Caco-2 (cell line): ENCODE measurements around the gene PRCC. TPM values are rescaled to one million over a fixed set of nuclear protein-coding genes. Genes with fewer than 3 reads are reported as not detected.

ENCODE experiments used
- BruUV-seq: library from RNA; stranded (reverse); fragments of 400-500 nt; replicated peaks from 2 replicates; lab custom pipeline; 2021; lab: Mats Ljungman, UMichigan
- CTCF ChIA-PET: fragments of 300-600 bp; sonication (Branson Sonifier 250); formaldehyde crosslinking; loops from one replicate; lab custom pipeline; 2022; ENCODE audit warnings: antibody characterized with exemption; lab: Charles Lee
- POLR2A ChIA-PET: fragments of 300-600 bp; sonication (Branson Sonifier 250); formaldehyde crosslinking; loops from one replicate; lab custom pipeline; 2022; ENCODE audit warnings: antibody characterized with exemption; lab: Charles Lee
- DNase-seq, 2 experiments: peaks; one replicate each; pipeline versions ENCODE4 v3.0.0 to v3.0.0-alpha.2; 2020 to 2022
- H3K27me3 ChIP-seq: replicated peaks from 2 replicates; pipeline ENCODE4 v1.6.0; 2011; ENCODE audit warnings: low read length; ENCODE audit not compliant: control insufficient read depth, insufficient read depth
- H3K36me3 ChIP-seq: 2 replicates; pipeline ENCODE4 v1.5.1; 2011; ENCODE audit warnings: low read length; ENCODE audit not compliant: control insufficient read depth, insufficient read depth
- H3K4me1 ChIP-seq: fragments of 250-450 bp; sonication (Bioruptor Pico); 2 replicates; pipeline ENCODE4 v1.5.1; 2020; ENCODE audit warnings: mild to moderate bottlenecking
- H3K4me3 ChIP-seq: 2 replicates; pipeline ENCODE4 v1.5.1; 2011; ENCODE audit warnings: low read depth, mild to moderate bottlenecking, control low read depth, low read length
- H3K9me3 ChIP-seq: fragments of 250-450 bp; sonication (Bioruptor Pico); 2 replicates; pipeline ENCODE4 v1.5.1; 2020; ENCODE audit warnings: mild to moderate bottlenecking, moderate library complexity
- H3K27ac Mint-ChIP-seq: one replicate; pipeline ENCODE4 v1.8.0; 2022; ENCODE audit warnings: mixed read lengths; ENCODE audit not compliant: unreplicated experiment
- H3K27me3 Mint-ChIP-seq: one replicate; pipeline ENCODE4 v1.8.0; 2022; ENCODE audit warnings: mixed read lengths; ENCODE audit not compliant: insufficient read depth, unreplicated experiment
- H3K36me3 Mint-ChIP-seq: one replicate; pipeline ENCODE4 v1.8.0; 2022; ENCODE audit warnings: mild to moderate bottlenecking, mixed read lengths; ENCODE audit not compliant: insufficient read depth, unreplicated experiment
- H3K4me1 Mint-ChIP-seq: one replicate; pipeline ENCODE4 v1.8.0; 2022; ENCODE audit warnings: low read depth, mixed read lengths; ENCODE audit not compliant: unreplicated experiment
- H3K4me3 Mint-ChIP-seq: one replicate; pipeline ENCODE4 v1.8.0; 2022; ENCODE audit warnings: mild to moderate bottlenecking, moderate library complexity, mixed read lengths; ENCODE audit not compliant: unreplicated experiment
- H3K9me3 Mint-ChIP-seq: one replicate; pipeline ENCODE4 v1.8.0; 2022; ENCODE audit warnings: mixed read lengths; ENCODE audit not compliant: unreplicated experiment
- intact Hi-C: fragments of 100-400 bp; cut with micrococcal nuclease; formaldehyde crosslinking; loops from one replicate; pipeline ENCODE4 v1.10.0; 2022; ENCODE audit not compliant: unreplicated experiment
- total RNA-seq: library from RNA; stranded (reverse); gene quantifications from 2 replicates; pipeline ENCODE4 v1.2.3, GENCODE V29; 2022
- TF ChIP-seq, protein P1 (sequence below), 2 experiments: fragments of 200-600 bp in 1 of 2; IDR thresholded peaks; 1 replicate in 1 of 2; 2 replicates in 1 of 2; pipeline versions ENCODE4 v1.5.1 to v1.8.0; 2011 to 2022; ENCODE audit warnings: antibody characterized with exemption in 1 of 2, control low read depth in 1 of 2, inconsistent platforms in 1 of 2, low read depth in 1 of 2, low read length in 1 of 2, mild to moderate bottlenecking in 1 of 2, moderate library complexity in 1 of 2; ENCODE audit not compliant: insufficient read depth in 1 of 2, severe bottlenecking in 1 of 2, unreplicated experiment in 1 of 2

Gene PRCC
- total RNA-seq, 1 experiment from 2014 or later = 101 TPM

DNA sequence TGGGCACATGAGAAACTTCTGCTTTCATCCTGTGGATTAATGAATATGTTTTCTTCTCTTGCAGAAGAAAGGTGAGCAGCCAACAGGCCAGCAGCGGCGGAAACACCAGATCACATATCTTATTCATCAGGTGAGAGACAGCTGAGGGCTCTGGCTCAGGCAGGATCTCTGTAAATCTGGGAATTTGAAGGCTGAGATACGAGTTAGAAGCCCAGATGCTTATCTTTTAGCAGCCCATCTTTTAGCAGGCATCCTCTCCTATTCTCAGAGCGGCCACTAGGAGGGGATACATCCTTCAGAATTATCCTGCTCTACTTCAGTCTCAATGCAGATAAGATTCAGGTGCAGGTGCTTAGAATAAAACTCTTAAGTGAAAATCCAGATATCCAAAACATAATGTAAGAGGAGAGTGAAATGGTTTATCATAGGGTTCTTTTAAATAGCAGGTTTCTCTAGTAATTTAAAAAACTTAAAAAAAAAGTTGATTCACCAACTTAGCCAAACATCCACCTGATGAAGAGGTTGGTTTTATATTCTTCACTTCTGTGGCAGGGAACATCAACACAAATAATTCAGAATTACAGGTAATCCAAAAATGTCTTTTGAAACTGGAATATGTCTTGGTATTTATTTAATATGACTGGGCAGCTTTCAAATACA is 30.0 kb downstream of the PRCC start:
- CTCF ChIA-PET = interaction anchor here (0.9 to 2.3 kb wide), 2 partner anchors 63 to 173 kb away, joined by 3 to 9 read pairs; partner anchors contain the start of gene NTRK1
- Histone ChIP-seq H3K4me1 (no peaks in the 10 kb centered on the region), H3K36me3 (peaks cover 10% of the 10 kb centered on the region), H3K9me3 (no peaks in the 10 kb centered on the region), H3K27me3 (no peaks in the 10 kb centered on the region), H3K4me3 (no peak overlapping the region)
- H3K27me3 Mint-ChIP-seq = no peaks in the 10 kb centered on the region
- no peaks in the 10 kb centered on the region for H3K9me3 Mint-ChIP-seq
- BruUV-seq = no TSS peak
- no peak overlapping the region for H3K27ac Mint-ChIP-seq
- POLR2A ChIA-PET = no interaction called here
- H3K4me1 Mint-ChIP-seq = no peaks in the 10 kb centered on the region
- peak; percentile 53 to 68 for DNase-seq
- TF ChIP-seq, protein P1, sequence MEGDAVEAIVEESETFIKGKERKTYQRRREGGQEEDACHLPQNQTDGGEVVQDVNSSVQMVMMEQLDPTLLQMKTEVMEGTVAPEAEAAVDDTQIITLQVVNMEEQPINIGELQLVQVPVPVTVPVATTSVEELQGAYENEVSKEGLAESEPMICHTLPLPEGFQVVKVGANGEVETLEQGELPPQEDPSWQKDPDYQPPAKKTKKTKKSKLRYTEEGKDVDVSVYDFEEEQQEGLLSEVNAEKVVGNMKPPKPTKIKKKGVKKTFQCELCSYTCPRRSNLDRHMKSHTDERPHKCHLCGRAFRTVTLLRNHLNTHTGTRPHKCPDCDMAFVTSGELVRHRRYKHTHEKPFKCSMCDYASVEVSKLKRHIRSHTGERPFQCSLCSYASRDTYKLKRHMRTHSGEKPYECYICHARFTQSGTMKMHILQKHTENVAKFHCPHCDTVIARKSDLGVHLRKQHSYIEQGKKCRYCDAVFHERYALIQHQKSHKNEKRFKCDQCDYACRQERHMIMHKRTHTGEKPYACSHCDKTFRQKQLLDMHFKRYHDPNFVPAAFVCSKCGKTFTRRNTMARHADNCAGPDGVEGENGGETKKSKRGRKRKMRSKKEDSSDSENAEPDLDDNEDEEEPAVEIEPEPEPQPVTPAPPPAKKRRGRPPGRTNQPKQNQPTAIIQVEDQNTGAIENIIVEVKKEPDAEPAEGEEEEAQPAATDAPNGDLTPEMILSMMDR (IDR thresholded peaks at IDR 0.05; ENCODE audit: insufficient read depth in 1 of 2, low read depth in 1 of 2, low read length in 1 of 2, severe bottlenecking in 1 of 2, unreplicated experiment in 1 of 2) = peak; percentile 72 to 81
- H3K4me3 Mint-ChIP-seq = no peak overlapping the region
- intact Hi-C loops = loop anchor here (1.0 to 2.0 kb wide), 4 partner anchors 17 to 93 kb away; partner anchors contain the start of gene NTRK1
- peaks cover 94% of the 10 kb centered on the region for H3K36me3 Mint-ChIP-seq

DNA sequence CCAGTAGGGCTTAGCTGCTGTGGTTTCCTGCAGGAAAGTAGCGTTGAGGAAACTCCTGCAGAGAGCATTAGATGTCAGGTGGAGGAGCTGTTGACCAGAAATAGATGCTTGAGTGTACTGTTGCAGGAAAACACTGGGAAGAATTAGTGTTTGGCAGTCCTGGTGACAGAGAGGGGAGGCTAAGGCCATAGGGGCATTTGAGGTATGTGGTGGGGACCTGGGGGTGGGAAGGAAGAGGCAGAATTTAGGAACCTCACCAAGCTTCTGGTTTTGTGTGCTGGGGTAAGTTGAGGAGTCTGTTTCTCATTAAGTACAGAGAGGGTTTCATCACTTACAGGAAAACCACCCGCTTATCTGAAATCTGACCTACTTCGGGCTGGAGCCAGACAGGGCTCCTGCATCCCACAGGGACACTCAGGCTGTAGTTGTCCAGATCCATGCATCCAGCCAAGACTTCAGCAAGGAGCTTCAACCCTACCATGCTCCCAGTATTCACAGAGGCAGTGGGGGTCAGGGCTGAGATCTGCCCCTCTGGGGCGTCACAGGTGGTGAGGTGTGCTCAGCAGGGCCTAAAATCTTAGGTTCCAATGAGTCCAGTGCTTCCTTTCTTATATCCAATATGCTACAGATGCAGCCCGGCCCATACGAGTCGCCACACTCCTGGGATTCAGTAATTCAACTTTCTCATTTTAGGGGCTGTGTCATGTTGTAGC is 34.2 kb downstream of the PRCC start:
- no peaks in the 10 kb centered on the region for H3K9me3 Mint-ChIP-seq
- H3K4me3 Mint-ChIP-seq = no peak overlapping the region
- intact Hi-C loops = no loop called here
- H3K36me3 ChIP-seq = peaks cover 8% of the 10 kb centered on the region
- BruUV-seq = no TSS peak
- H3K27me3 Mint-ChIP-seq = no peaks in the 10 kb centered on the region
- ChIA-PET CTCF (interaction anchor here (1.6 to 3.0 kb wide), 2 partner anchors 12 to 58 kb away, joined by 6 to 10 read pairs; no protein-coding TSS in a partner anchor), POLR2A (no interaction called here)
- DNase-seq = no peak
- H3K27me3 ChIP-seq = no peaks in the 10 kb centered on the region
- no peak overlapping the region for H3K4me3 ChIP-seq
- TF ChIP-seq, protein P1 (IDR thresholded peaks at IDR 0.05; ENCODE audit: insufficient read depth in 1 of 2, low read depth in 1 of 2, low read length in 1 of 2, severe bottlenecking in 1 of 2, unreplicated experiment in 1 of 2) = no peak
- peaks cover 57% of the 10 kb centered on the region for H3K36me3 Mint-ChIP-seq
- no peaks in the 10 kb centered on the region for H3K4me1 Mint-ChIP-seq
- no peaks in the 10 kb centered on the region for H3K4me1 ChIP-seq
- H3K27ac Mint-ChIP-seq = no peak overlapping the region
- no peaks in the 10 kb centered on the region for H3K9me3 ChIP-seq

DNA sequence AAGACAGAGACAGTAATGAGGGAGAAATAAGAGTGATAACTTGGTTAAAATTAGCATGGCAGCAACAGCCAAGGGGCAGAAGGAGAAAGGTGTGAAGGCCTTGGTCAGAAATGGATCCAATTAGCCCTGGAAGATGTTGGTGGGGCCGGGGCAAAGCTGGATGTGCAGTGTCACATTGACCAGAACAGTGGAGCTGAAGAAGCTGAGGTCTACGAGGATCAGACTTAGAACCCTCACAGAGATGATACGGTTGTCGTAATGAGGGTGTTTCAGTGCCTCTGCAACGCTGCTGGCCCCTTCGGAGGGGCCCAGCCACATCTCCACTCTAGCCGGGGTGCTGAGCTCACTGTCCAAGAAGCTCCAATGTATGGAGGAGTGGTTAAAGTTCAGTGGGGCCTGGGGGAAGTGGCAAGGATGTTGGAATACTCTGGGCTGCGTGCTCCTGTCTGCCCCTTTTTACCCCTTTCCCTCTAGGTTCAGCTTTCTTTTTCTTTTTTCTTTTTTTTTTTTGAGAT is 35.1 kb downstream of the PRCC start:
- Histone ChIP-seq H3K4me3 (no peak overlapping the region), H3K27me3 (no peaks in the 10 kb centered on the region), H3K9me3 (no peaks in the 10 kb centered on the region), H3K36me3 (peaks cover 8% of the 10 kb centered on the region), H3K4me1 (no peaks in the 10 kb centered on the region)
- TF ChIP-seq, protein P1 (IDR thresholded peaks at IDR 0.05; ENCODE audit: insufficient read depth in 1 of 2, low read depth in 1 of 2, low read length in 1 of 2, severe bottlenecking in 1 of 2, unreplicated experiment in 1 of 2) = no peak
- Mint-ChIP-seq H3K27me3 (no peaks in the 10 kb centered on the region), H3K27ac (peak overlapping the region; percentile 16), H3K4me1 (no peaks in the 10 kb centered on the region), H3K4me3 (no peak overlapping the region), H3K36me3 (peaks cover 49% of the 10 kb centered on the region), H3K9me3 (no peaks in the 10 kb centered on the region)
- ChIA-PET POLR2A (no interaction called here), CTCF (interaction anchor here (0.6 to 3.0 kb wide), 3 partner anchors 12 to 68 kb away, joined by 6 to 10 read pairs (median 6); no protein-coding TSS in a partner anchor)
- intact Hi-C loops = no loop called here
- DNase-seq = no peak
- BruUV-seq = no TSS peak
